ENCODE measurements around the gene MARK3.

The MARK3 gene

DNA sequence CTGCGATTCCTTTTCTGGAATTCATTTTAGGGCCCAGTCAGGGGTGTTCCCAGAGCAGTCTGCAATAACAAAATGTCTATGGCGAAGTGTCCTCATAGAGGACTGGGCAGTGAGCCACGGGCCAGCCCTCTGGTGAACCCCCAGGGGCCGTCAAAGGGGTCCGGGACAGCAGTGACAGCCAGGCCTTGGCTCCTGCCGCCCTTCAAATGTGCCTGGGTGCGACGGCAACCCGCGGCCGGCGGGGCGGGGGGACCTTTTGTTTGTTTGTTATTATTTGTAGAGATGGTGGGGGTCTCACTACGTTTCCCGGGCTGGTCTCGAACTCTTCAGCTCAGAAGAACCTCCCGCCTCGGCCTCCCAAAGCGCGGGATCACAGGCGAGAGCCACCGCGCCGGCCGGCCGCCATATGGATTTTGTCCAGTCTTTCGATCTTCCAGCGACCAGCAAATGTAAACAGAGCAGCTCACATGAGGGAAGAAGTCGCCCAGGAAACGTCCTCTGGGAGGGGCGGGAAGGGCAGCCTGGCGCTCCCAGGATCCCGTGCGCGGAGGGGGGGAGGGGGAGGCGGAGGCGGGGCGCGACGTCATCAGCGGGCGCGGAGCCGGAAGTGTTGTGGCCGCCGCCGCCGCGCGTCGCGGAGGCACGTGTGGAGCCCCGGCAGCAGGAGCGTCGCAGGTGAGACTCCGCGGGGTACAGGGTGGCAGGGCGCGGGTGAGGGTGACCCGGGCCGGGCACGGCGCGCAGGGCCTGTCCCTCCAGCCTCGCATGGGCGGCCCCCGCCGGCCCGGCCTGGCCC is 143.6 kb downstream of the MARK3 start, which contains the start of gene TRMT61A:
Gene TRMT61A (plus strand): TSS at position 610 of the 796 bp plus-strand sequence. CDS start 783 bp downstream, outside the sequence.
- DNase-seq, result peak; percentile 87

DNA sequence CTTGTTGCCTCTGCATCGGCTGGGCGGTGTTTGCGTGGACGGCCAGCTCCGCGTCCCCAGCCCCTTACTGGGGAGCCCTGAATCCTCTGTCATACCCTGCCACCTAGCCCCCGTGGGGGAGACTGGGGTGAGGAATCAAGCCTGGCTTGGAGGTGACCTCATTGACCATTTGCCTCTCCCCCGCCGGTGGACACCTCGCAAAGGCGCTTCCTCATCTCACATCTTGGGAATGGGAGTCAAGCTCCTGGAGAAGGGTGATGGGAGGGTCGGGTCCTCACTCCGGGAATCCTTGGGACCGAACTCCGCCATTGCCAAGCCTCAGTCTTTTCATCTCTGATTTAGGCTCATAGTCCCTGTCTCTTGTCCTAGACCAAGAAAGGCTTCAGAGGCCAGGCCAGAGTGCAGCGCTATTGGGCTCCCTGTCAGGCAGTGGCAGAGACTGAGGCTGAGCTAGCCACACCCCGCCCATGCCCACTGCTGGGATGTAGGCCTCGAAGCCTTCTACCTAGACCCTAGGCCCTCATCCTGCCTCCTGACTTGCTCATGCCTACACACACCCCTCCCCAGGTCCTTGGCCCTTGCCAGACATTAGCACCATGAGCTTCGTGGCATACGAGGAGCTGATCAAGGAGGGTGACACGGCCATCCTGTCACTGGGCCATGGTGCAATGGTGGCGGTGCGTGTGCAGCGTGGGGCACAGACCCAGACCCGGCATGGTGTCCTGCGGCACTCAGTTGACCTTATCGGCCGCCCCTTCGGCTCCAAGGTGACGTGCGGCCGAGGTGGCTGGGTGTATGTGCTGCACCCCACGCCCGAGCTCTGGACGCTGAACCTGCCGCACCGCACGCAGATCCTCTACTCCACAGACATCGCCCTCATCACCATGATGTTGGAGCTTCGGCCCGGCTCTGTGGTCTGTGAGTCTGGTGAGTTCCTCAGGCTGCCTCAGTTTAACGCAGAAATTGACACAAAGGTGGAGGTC is 144.5 kb downstream of the MARK3 start:
- DNase-seq, result no peak

DNA sequence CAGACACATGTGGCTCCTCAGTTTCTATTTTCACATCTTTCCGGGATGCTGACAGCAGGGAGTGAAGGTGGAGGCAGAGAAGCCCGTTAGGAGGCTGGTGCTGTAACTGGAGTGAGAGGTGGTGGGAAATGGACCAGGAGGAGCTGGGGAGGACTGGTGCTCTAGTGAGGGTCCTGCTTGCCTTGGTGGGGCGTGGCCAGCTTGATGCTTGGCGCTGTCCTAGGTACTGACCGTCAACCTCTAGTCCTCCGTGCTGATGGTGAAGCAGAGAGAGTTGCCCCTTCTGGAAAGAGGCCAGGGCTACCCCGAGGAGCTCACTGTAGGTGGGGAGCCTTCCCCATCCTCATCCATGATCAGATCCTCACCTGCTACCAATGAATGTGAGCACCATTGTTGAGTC is 145.2 kb downstream of the MARK3 start:
- DNase-seq, result no peak

DNA sequence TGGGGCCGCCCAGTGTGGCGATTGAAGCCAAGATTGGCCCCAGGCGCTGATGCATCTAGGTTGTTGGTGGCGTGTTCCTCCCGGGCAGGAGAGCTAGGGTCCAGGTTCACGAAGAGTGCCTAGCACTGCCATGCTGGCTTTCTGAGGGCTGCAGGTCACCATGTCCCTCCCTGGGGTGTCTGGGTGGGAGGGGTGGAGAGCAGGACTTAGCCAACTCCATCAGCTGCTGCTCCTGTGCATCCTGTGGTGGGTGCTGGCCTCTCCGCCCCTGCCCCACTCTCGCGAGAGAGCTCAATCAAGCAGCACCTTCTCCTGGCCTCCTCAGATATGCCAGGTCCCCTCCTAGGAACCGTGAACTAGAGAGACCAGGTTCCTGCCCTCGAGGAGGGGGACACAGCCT is 145.6 kb downstream of the MARK3 start:
- no peak for DNase-seq

DNA sequence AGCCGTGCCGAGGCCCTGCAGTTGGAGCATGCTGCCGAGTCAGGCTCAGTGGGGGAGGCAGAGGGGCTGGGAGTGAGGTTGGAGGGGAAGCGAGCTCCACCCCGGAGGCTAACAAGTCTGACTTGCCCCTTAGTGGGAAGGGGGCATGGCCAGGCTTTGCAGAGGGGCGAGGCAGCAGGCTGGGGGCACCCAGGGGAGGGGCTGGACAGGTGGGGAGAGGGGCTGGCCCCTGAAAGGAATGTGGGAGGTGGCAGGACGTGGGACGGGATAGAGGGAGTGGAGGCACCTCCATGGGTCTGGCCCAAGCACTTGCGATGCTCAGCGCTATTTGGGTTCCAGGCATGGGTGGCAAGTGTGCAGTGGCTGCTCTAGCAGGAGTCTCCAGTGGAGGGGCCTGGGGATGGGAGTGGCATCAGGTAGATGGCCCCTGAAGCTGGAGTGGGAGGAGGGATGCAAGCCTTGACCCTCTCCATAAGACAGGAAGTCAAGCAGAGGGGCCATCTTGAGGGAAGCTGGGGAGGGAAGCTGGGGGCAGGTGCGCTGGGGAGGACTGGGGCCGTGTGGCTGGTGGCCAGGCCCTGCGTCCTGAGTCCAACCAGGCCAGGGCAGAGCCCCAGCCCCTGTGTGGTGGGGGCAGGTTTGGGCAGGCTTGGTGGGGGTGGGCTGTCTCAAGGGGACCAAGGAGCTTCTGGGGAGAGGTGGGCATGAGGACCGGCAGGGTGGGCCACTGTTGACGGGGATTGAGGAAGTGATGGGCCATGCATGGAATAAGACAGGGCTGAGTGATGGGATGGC is 146.4 kb downstream of the MARK3 start:
- no peak for DNase-seq

DNA sequence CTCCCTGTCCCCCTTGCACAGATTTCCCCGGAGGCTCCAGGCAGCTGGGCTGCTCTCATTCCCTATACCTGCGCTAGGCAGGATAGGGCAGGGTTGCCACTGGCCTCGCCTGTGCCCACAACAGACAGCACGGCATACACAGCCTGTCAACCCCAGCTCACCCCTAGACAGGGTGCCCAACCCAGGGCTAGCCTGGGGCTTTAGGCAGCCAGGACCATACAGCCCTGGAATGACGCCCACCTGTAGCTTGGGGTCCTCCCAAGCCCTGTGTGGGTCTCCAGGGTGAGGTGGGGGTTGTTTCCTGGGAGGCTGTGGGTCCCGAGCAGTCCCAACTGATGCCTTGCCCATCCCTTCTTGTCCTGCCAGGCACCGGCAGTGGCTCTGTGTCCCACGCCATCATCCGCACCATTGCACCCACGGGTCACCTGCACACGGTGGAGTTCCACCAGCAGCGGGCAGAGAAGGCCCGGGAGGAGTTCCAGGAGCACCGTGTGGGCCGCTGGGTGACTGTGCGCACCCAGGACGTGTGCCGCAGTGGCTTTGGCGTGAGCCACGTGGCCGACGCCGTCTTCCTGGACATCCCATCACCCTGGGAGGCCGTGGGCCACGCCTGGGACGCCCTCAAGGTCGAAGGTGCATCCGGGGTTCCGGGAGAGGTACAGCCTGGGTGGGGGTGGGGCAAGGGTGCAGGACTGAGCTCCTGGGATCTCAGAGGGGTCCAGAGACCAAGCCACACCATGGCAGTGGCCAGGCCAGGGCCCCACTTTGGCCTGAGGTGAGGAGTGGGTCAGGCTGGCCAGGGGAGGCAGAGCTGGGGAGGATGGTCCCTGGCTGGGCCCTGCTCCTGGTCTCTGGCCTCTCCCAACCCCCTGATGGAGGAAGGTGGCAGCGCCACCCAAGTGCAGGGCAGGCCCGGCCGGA is 147.3 kb downstream of the MARK3 start:
- no peak for DNase-seq

DNA sequence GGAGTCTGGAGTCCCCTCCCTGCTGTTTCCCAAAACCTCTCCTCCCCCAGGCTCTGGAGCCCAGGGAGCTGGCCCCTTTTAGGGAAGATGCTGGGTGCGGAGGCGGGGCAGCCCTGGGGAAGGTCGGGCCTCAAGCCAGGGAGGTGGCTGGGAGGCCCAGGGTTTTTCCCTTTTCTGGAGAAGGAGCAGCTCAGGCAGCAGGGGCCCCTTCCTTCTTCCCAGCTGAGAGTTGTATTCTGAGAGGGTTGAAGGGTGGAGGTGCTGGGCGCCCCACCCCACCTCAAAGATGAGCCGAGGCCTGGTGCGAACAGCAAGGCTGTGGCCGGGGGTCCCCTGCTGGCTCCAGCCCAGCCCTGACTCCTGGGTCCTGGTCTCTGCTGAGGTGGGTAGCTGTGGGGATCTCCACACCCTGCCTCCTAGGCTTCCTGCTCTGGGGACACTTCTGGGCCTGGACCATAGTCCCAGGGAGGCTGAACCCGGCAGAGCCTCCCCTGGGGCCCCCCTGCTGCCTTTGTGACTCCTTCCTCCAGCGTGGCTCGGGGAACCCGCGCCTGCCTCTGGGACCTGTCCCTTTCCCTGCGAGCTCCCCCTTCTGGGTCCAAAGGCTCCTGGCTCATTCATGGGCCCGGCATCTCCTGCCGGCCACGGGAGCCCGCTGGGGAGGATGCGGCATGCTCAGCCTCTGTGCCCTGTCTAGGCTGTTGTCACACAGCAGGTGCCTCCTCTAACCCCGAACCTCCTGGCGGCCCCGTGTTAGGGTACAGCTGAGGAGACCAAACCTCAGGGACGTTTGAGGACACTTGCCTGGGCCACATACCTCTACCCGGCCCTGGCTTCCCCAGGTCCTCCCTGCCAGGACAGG is 148.2 kb downstream of the MARK3 start:
- no peak for DNase-seq

DNA sequence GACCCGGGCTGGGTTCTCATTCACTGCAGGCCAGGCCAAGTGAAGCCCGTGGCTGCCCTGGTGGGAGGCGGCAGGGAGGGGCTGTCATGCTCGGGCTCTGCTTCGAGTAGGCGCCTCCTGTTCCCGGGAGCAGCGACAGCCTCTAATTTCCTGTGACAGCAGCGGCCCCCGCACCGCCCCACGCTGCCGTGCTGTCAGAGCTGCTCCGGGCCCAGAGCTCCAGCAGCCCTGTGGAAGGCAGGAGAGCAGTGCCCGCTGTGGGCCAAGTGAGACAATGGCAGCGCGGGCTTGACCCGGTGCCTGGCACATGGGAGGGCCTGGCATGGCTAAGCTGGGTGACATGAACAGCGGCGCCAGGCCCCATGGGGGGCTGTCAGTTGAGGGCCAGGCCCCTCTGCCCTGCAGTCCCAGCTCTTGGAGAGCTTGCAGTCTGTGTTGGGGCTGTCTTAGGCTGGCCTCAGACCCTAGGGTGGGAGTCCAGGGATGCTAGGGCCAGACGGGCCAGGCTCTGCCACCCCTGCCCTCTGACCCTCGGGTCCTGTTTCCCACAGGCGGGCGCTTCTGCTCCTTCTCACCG is 148.9 kb downstream of the MARK3 start:
- no peak for DNase-seq

DNA sequence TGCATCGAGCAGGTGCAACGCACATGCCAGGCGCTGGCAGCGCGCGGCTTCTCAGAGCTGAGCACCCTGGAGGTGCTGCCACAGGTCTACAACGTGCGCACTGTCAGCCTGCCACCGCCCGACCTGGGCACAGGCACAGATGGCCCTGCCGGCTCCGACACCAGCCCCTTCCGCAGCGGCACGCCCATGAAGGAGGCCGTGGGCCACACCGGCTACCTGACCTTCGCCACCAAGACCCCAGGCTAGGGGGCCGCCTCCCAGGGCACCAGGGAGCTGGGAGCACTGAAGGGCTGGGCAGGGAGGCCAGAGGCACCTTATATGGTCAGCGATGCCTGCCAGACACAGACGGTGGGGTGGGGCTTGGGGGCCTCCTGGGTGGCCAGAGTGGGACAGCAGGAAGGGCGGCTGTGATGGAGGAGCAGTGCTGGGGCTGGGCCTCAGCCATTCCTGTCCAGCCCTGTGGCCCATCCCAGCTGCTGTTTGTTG is 149.4 kb downstream of the MARK3 start:
- DNase-seq, result no peak

DNA sequence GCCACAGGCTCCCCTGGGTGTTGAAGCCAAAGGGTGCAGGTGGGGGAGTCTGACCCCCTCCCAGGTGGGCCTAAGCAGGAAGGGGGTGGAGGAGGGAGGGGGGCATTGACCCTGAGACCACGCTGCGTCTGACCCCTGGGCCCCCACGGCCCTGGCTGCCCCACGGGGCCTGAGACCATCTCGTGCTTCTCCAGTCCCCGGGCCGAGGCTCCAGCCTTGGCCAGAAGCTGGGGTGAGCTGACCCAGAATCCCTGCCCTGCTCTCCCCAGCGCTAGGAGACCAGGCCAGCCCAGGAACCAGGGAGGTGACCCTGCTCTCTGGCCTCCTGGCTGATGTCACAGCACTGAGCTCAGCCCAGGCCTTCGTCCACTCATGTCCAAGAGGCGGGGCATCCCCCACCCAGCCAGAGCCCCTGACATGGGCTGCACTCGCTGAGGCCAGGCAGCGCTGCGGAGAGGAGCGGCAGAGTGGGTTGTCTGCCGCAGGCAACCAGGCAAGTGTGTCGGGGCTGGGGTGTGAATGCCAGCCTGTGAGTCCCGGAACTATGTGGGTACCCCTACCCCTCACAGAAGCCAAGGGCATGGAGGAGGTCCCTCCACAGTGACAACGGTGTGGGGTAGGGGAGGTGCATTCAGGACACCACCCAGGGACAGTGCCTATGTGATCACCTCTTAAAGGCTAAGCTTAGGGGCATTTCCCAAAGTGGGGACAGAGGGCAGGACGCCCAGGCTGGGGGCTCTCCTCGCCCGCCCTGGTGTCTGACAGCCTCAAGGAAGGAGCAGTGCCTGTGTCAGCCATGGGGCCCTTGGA is 150.1 kb downstream of the MARK3 start:
- DNase-seq, result no peak

DNA sequence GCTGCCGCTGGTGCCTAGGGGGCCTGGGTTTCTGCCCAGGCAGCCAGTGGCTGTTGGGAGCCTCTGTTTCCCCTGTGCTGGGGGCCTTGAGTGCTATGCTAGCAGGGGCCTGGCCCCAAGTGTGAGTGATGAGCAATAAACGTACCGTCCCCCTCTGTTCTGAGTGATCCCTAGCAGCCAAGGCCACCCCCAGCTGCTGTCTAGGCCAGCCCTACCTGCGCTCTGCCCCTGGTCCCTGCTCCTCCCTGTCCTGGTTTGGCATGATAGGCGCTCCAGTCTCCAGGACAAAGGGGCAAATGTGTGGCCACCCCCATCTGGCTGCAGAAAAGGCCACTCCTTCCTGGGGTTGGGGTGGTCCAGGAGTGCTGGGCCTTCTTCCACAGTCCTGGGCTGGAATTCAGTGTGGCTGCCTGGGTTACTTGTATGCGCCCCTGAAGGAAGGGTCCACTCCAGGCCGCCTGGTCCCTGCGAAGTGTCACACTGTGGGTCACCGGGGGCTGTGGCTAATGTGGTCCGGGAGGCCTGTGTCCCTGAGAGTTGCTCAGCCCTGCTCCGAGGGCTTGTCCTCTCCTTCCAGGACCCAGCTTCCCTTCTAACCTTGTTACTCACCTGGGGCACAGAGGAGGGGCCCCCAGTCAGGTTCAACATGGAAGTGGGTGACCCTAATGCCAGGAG is 150.8 kb downstream of the MARK3 start:
- DNase-seq, result no peak

DNA sequence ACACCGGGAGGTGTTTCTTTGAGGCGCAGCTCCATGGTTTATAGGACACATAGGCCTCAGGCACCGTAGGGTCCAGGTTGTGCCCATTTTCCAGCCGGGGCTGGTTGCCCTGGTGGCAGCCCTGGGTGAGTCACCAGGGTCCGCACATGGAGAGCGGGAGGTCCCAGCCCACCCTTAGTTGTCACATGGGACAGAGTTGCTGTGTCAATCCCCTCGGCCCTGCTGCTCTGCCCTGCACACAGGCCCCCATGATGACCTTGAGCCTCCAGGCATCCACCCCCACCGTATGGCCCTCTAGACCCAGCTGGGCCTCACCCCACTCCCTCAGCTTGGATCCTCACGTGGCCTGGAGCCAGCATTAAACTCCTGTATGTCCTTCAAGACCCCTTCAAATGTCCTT is 151.5 kb downstream of the MARK3 start:
- no peak for DNase-seq

DNA sequence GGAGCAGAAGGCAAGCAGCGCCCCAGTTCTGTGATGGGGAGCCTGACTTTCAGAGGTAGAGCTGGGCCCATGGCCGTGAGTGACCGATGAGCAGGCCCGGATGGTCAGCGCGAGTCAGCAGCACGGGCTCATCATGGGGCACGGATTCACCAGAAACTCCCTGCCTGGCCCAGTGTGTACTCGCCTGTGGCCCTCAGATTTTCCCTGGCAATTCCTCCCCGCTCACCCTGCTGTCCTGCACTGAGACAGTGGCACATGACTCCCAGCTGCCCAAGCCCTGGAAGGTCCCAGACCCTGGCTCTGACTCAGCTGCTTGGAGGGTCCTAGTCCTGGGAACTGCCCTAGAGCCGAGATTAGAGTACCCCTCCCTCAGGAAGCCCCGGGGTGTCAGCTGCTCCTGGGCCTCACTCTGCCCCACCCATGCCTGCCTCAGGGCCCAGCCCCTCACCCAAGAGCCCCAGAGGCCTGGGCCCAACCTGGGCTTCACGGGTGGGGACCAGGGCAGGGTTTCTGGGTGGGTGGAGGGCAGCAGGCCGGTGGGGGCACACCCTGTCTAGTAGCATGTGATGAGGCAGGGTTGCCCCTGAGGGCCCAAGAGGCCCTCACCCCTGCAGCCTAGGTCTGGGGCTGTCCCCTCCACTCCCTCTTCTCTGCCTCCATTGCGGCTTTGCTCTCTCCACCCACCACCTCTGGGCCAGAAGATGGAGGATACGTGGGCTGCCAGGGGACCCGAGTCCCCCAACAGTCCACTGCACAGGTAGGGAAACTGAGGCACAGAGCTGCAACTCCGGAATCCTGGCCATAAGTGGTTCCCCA is 152.2 kb downstream of the MARK3 start:
- no peak for DNase-seq

DNA sequence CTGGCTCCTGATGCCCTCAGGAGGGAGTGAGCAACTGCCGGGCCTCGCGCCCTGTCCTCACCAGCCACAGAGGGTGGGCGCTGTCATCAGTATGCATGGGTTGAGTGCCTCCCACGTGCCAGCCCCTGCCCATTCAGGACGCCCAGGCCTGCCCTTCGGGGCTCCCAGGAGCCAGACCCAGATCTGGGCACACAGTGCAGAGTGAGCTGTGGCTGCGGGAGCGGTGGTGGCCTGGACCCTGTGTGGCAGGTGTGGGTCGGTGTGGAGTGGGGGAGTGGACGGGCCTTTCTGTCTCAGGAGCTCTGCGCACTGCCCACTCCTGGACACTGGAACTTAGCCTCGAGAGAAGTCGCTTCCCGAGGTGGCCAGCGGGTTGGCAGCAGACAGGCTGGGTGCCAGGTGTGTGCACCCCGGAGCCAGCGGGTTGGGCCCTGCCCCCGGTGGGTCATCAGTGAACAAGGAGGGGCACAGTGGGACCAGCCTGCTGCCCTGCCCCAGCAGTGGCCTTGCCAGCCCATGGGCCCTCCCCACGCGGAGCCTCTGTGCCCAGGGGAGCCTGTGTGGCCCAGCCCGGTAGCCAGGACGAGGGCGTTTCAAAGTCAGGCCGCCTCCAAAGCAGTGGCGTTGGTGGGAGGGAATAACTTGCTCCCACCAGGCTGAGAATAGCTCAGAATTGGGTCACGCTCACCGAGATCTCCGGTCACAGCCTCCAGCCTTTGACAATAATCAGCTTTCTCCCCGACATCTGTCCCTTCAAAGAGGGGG is 153.3 kb downstream of the MARK3 start:
- no peak for DNase-seq

DNA sequence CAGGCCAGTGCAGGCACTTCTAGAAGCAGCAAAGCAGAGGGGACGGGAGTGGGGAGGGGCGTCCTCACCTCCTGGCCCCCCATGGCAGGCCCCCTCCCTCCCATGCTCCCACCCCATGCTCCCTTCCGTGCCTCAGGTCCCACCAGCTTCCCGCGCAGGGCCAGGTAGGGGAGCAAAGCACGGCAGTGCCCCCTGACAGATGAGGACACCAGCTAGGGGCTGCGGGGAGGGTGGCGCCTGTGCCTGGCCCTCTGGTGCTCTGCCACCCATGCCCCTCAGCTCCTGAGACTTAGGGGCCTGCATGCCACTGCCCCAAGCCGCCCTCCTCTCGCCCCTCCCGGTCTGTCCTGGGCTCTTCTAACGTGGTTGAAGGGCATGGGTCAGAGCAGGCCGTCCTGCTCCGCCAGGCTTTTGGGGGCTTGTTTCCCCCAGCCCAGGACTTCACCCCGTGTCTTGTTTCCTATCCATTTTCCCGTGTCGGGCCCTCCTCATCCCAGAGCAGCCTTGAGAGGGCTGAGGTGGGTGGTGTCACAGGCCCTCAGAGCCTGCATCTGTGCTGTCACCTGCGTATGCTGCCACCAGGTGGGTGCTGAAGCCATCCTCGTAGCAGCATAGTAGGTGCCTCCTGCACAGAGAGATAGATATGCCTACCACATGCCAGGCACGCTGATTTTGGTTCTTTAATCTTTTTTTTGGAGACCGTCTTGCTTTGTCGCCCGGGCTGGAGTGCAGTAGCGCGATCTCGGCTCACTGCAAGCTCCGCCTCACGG is 154.0 kb downstream of the MARK3 start:
- DNase-seq, result no peak
